ENCODE results near the gene PRR19. TPM values are rescaled to one million over a fixed set of nuclear protein-coding genes. Genes with fewer than 3 reads are reported as not detected.
"Not testable (repeated sequence)": the region's sequence is repeated elsewhere in the genome, so short reads cannot be mapped to it uniquely, and the experiment has no call there.

PRR19 gene
- total RNA-seq, 1 experiment from 2014 or later, result 0.93 TPM

- TF ChIP-seq, protein P1, sequence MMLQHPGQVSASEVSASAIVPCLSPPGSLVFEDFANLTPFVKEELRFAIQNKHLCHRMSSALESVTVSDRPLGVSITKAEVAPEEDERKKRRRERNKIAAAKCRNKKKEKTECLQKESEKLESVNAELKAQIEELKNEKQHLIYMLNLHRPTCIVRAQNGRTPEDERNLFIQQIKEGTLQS (IDR thresholded peaks at IDR 0.05), result no peak
- no peak for TF ChIP-seq SP1 (IDR thresholded peaks at IDR 0.05; ENCODE audit: low read depth)
These were observed 26.2 kb downstream of the PRR19 start (continued) for GRCh38 chr19:42328106-42328505.

DNA sequence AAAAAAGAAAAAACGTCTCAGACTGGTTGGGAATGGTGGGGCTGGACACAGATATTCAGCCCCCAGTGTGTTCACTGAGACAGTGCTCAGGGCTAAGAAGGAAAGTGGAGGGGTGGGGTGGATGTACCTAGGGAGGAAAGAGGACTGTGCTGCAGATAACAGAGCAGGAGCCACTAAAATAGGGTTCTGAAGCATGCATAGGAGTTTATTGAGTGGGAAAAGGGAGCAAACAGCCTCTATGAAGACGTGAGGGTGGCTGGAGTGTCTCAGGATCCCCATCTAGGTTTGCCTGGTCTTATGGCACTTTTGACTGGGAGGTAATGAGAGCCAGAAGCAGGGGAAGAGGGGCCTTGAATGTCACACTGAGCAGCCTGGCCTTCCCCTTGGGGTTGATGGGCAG, 26.9 kb downstream of the PRR19 start:
- RAD21 ChIA-PET (ENCODE audit: low non-redundant PET in 1 of 2, low total read pairs in 2 of 2, uncharacterized antibody in 2 of 2, unreplicated experiment in 2 of 2), result no interaction called here
- no peaks in the 10 kb centered on the region; a peak in 1 of 4 replicates for H3K36me3 ChIP-seq (ENCODE audit: control insufficient read depth in 1 of 2, insufficient read depth in 2 of 2, low read length in 2 of 2)
- CTCF ChIA-PET, result no interaction called here
- POLR2A ChIA-PET, result no interaction called here
- H2AFZ ChIP-seq (ENCODE audit: low read depth, low read length, poor library complexity, severe bottlenecking), result no peak overlapping the region
- intact Hi-C loops (cut with micrococcal nuclease), result no loop called here
- no TSS peak for BruUV-seq (replicated peaks)
- no peaks in the 10 kb centered on the region for H4K20me1 ChIP-seq (ENCODE audit: insufficient read depth)
- H3K79me2 ChIP-seq (ENCODE audit: insufficient read depth, low read length), result peaks cover 17% of the 10 kb centered on the region
- H3K27me3 ChIP-seq (ENCODE audit: insufficient read depth, low read length), result no peaks in the 10 kb centered on the region
- H3K9ac ChIP-seq (ENCODE audit: low read length), result no peak overlapping the region
- ATAC-seq, result no peak
- DNase-seq (ENCODE audit: low read depth, low spot score), result no peak
- no peak overlapping the region for H3K4me2 ChIP-seq (ENCODE audit: low read length)
- no peak overlapping the region for H3K27ac ChIP-seq (ENCODE audit: low read depth, low read length)
- H3K9me3 ChIP-seq (ENCODE audit: control insufficient read depth in 1 of 2, insufficient read depth in 1 of 2, low read depth in 1 of 2, low read length in 2 of 2), result no peaks in the 10 kb centered on the region
- H3K4me3 ChIP-seq (replicated peaks in 1 of 2; ENCODE audit: low read depth in 1 of 2, low read length in 2 of 2), result no peak overlapping the region
- peaks cover 10 to 17% of the 10 kb centered on the region in 2 experiments for H3K4me1 ChIP-seq (ENCODE audit: control insufficient read depth in 1 of 2, insufficient read depth in 2 of 2, low read length in 2 of 2)
- TF ChIP-seq FOSL1 (IDR thresholded peaks at IDR 0.05; ENCODE audit: low read depth) (no peak), EZH2phosphoT487 (IDR thresholded peaks at IDR 0.05; ENCODE audit: borderline replicate concordance) (no peak), ZNF274 (IDR thresholded peaks at IDR 0.05; ENCODE audit: low read depth, low read length) (no peak), ZFX (IDR thresholded peaks at IDR 0.05) (no peak)
- TF ChIP-seq, protein P2, sequence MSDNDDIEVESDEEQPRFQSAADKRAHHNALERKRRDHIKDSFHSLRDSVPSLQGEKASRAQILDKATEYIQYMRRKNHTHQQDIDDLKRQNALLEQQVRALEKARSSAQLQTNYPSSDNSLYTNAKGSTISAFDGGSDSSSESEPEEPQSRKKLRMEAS (IDR thresholded peaks at IDR 0.05), result no peak
- H3K9me2 ChIP-seq (ENCODE audit: insufficient read depth), result no peaks in the 10 kb centered on the region

DNA sequence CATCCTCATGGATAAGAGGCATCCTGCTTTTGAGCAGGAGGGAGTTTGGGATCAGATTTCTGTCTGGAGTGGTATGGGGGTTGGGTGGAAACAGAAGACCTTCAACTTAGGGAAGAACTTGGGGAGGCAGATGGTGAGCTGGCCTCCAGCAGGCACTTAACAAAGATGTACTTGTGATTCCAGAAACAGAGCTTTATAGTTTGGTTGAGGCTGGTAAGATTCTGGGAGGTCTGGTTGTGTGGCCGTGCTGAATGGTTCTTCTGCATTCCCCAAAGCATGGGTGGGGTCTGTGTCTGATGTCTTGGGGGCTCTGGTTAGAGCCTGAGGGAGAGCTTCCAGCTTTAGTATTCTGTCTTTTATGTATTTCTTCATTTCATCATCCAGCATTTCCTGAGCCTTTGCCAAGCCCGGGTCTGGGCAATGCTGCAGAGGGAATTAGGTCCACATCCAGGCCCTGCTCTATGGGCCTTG, 28.3 kb downstream of the PRR19 start:
- Histone ChIP-seq H3K9me2 (ENCODE audit: insufficient read depth) (no peaks in the 10 kb centered on the region), H3K9ac (ENCODE audit: low read length) (no peak overlapping the region), H3K36me3 (ENCODE audit: control insufficient read depth in 1 of 2, insufficient read depth in 2 of 2, low read length in 2 of 2) (no peaks in the 10 kb centered on the region; a peak in 1 of 4 replicates), H3K9me3 (ENCODE audit: control insufficient read depth in 1 of 2, insufficient read depth in 1 of 2, low read depth in 1 of 2, low read length in 2 of 2) (no peaks in the 10 kb centered on the region), H2AFZ (ENCODE audit: low read depth, low read length, poor library complexity, severe bottlenecking) (no peak overlapping the region), H3K4me2 (ENCODE audit: low read length) (no peak overlapping the region), H3K79me2 (ENCODE audit: insufficient read depth, low read length) (peaks cover 17% of the 10 kb centered on the region), H3K4me1 (ENCODE audit: control insufficient read depth in 1 of 2, insufficient read depth in 2 of 2, low read length in 2 of 2) (peaks cover 10 to 13% of the 10 kb centered on the region in 2 experiments), H3K27ac (ENCODE audit: low read depth, low read length) (no peak overlapping the region), H4K20me1 (ENCODE audit: insufficient read depth) (no peaks in the 10 kb centered on the region), H3K27me3 (ENCODE audit: insufficient read depth, low read length) (no peaks in the 10 kb centered on the region), H3K4me3 (replicated peaks in 1 of 2; ENCODE audit: low read depth in 1 of 2, low read length in 2 of 2) (no peak overlapping the region)
- ChIA-PET POLR2A (no interaction called here), CTCF (no interaction called here), RAD21 (ENCODE audit: low non-redundant PET in 1 of 2, low total read pairs in 2 of 2, uncharacterized antibody in 2 of 2, unreplicated experiment in 2 of 2) (no interaction called here)
- intact Hi-C loops (cut with micrococcal nuclease), result no loop called here
- DNase-seq (ENCODE audit: low read depth, low spot score), result no peak
- BruUV-seq (replicated peaks), result no TSS peak
- TF ChIP-seq EZH2phosphoT487 (IDR thresholded peaks at IDR 0.05; ENCODE audit: borderline replicate concordance), result no peak
- TF ChIP-seq EZH2 (IDR thresholded peaks at IDR 0.05), result no peak
- TF ChIP-seq ZNF274 (IDR thresholded peaks at IDR 0.05; ENCODE audit: low read depth, low read length), result no peak
- no peak for TF ChIP-seq YY1 (IDR thresholded peaks at IDR 0.05; ENCODE audit: extremely low read depth, insufficient replicate concordance, low read depth, low read length)
- no peak for TF ChIP-seq ZFX (IDR thresholded peaks at IDR 0.05)
- TF ChIP-seq ELF1 (IDR thresholded peaks at IDR 0.05; ENCODE audit: borderline replicate concordance, low read depth), result no peak
- no peak for TF ChIP-seq EGR1 (IDR thresholded peaks at IDR 0.05; ENCODE audit: low read depth)
- ATAC-seq, result no peak

DNA sequence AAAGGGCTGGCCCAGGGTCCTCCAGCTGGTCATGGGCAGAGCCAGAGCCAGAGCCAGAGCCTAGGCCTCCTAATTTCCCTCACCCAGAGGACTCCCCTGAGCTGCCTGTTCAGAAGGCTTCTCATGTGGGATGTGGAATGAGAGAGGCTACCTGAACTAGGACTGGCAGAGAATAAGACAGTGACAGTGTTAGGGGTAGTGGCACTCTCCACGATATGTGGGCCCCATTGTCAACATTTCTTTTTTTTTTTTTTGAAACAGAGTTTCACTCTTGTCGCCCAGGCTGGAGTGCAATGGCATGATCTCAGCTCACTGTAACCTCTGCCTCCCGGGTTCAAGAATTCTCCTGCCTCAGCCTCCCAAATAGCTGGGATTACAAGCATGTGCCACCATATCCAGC, 29.4 kb downstream of the PRR19 start:
- H2AFZ ChIP-seq (ENCODE audit: low read depth, low read length, poor library complexity, severe bottlenecking); intact Hi-C loops (cut with micrococcal nuclease); H3K36me3 ChIP-seq (ENCODE audit: control insufficient read depth in 1 of 2, insufficient read depth in 2 of 2, low read length in 2 of 2); H3K9me2 ChIP-seq (ENCODE audit: insufficient read depth); H4K20me1 ChIP-seq (ENCODE audit: insufficient read depth); DNase-seq (ENCODE audit: low read depth, low spot score); H3K27me3 ChIP-seq (ENCODE audit: insufficient read depth, low read length); CTCF ChIA-PET; H3K27ac ChIP-seq (ENCODE audit: low read depth, low read length); H3K9ac ChIP-seq (ENCODE audit: low read length); H3K4me2 ChIP-seq (ENCODE audit: low read length); RAD21 ChIA-PET (ENCODE audit: low non-redundant PET in 1 of 2, low total read pairs in 2 of 2, uncharacterized antibody in 2 of 2, unreplicated experiment in 2 of 2); POLR2A ChIA-PET; H3K9me3 ChIP-seq (ENCODE audit: control insufficient read depth in 1 of 2, insufficient read depth in 1 of 2, low read depth in 1 of 2, low read length in 2 of 2); H3K4me3 ChIP-seq (replicated peaks in 1 of 2; ENCODE audit: low read depth in 1 of 2, low read length in 2 of 2); ATAC-seq; BruUV-seq (replicated peaks): not testable (repeated sequence)
- Histone ChIP-seq H3K4me1 (ENCODE audit: control insufficient read depth in 1 of 2, insufficient read depth in 2 of 2, low read length in 2 of 2) (peaks cover 10% of the 10 kb centered on the region in 2 experiments), H3K79me2 (ENCODE audit: insufficient read depth, low read length) (peaks cover 12% of the 10 kb centered on the region)

Data from HCT116 (cell line).